A673 (cell line): ENCODE results near the gene OR4E2.

Experiments used
- EZH2 ChIP-seq: fragments of 200-600 bp; sonication (generic); IDR thresholded peaks from 2 replicates; pipeline ENCODE4 v1.6.1; 2017; ENCODE audit warnings: borderline replicate concordance, low read depth, mild to moderate bottlenecking, mixed read lengths, antibody characterized with exemption, low read length; ENCODE audit not compliant: poor library complexity, severe bottlenecking
- TF ChIP-seq, protein P1 (sequence below): fragments of 300-800, 200-600 bp; sonication (generic); conservative IDR thresholded peaks from 2 replicates; pipeline ENCODE4 v1.5.1; 2017; ENCODE audit warnings: low read depth, mild to moderate bottlenecking, antibody characterized with exemption, low read length, moderate library complexity, mixed read lengths

DNA sequence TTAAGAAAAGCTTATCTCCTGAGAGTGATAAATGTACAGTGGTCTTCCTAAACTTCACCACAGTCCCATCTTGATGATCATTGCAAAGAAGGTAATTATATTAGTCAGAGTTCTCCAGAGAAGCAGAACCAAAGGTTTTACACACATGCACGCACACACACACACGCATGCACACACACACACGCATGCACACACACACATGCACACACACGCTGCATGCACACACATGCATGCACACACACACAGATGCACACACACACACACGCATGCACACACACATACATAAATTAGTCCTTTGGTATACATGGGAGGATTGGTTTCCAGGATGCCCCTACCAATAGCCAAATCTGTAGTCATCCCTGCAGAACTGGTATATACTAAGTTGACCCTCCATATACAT is 580 bp downstream of the OR4E2 start:
- TF ChIP-seq, protein P1, sequence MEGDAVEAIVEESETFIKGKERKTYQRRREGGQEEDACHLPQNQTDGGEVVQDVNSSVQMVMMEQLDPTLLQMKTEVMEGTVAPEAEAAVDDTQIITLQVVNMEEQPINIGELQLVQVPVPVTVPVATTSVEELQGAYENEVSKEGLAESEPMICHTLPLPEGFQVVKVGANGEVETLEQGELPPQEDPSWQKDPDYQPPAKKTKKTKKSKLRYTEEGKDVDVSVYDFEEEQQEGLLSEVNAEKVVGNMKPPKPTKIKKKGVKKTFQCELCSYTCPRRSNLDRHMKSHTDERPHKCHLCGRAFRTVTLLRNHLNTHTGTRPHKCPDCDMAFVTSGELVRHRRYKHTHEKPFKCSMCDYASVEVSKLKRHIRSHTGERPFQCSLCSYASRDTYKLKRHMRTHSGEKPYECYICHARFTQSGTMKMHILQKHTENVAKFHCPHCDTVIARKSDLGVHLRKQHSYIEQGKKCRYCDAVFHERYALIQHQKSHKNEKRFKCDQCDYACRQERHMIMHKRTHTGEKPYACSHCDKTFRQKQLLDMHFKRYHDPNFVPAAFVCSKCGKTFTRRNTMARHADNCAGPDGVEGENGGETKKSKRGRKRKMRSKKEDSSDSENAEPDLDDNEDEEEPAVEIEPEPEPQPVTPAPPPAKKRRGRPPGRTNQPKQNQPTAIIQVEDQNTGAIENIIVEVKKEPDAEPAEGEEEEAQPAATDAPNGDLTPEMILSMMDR = no peak
- no peak for TF ChIP-seq EZH2
